CD4-positive, alpha-beta T cell (primary cell): ENCODE data around the gene CPED1. TPM values are rescaled to one million over a fixed set of nuclear protein-coding genes. Genes with fewer than 3 reads are reported as not detected.

Experiments
- ATAC-seq: fragments of 200-7000 bp; cut with Tn5 transposase; one replicate; pipeline ENCODE4 v1.10.0; 2022; ENCODE audit warnings: mild to moderate bottlenecking; ENCODE audit not compliant: poor library complexity
- CTCF ChIA-PET: fragments of 350-600 bp; sonication (Branson Sonifier 250); formaldehyde crosslinking; loops from one replicate; lab custom pipeline; 2021; ENCODE audit warnings: antibody characterized with exemption, inconsistent platforms; lab: Charles Lee
- POLR2A ChIA-PET: fragments of 350-600 bp; sonication (Branson Sonifier 250); formaldehyde crosslinking; loops from one replicate; lab custom pipeline; 2021; ENCODE audit warnings: antibody characterized with exemption, inconsistent platforms; lab: Charles Lee
- DNase-seq, 14 experiments: peaks; one replicate each; pipeline ENCODE4 v3.0.0-alpha.2; 2013 to 2020; ENCODE audit warnings: mixed read lengths in 2 of 14
- H3K27ac ChIP-seq, 2 donors: one replicate each; pipeline versions ENCODE4 v1.5.1 to v1.7.0; 2013; ENCODE audit warnings: low read length in 2 of 2, low read depth in 1 of 2, mild to moderate bottlenecking in 1 of 2
- H3K27me3 ChIP-seq, 2 experiments: 1 replicate in 1 of 2; 2 replicates in 1 of 2; pipeline versions ENCODE4 v1.6.1 to v1.7.0; 2013; ENCODE audit warnings: low read length in 2 of 2, control low read depth in 1 of 2, mild to moderate bottlenecking in 1 of 2, moderate library complexity in 1 of 2; ENCODE audit not compliant: insufficient read depth in 2 of 2, control insufficient read depth in 1 of 2
- H3K36me3 ChIP-seq: one replicate; pipeline ENCODE4 v1.6.1; 2013; ENCODE audit warnings: low read length, control low read depth; ENCODE audit not compliant: insufficient read depth
- H3K4me1 ChIP-seq: one replicate; pipeline ENCODE4 v1.6.1; 2013; ENCODE audit warnings: low read length, control low read depth; ENCODE audit not compliant: insufficient read depth
- H3K4me3 ChIP-seq: one replicate; pipeline ENCODE4 v1.5.1; 2013; ENCODE audit warnings: mild to moderate bottlenecking, low read length, moderate library complexity
- H3K9me3 ChIP-seq, 2 experiments: 1 replicate in 1 of 2; 2 replicates in 1 of 2; pipeline versions ENCODE4 v1.6.1 to v1.7.0; 2013; ENCODE audit warnings: low read length in 2 of 2, mild to moderate bottlenecking in 2 of 2, control low read depth in 1 of 2, moderate library complexity in 1 of 2; ENCODE audit not compliant: control insufficient read depth in 1 of 2, insufficient read depth in 1 of 2
- H3K27ac Mint-ChIP-seq: one replicate; pipeline ENCODE4 v1.8.0; 2020; ENCODE audit warnings: mixed read lengths
- H3K27me3 Mint-ChIP-seq: one replicate; pipeline ENCODE4 v1.8.0; 2021; ENCODE audit warnings: mixed read lengths
- H3K36me3 Mint-ChIP-seq: one replicate; pipeline ENCODE4 v1.8.0; 2021; ENCODE audit warnings: low read depth, mixed read lengths
- H3K4me1 Mint-ChIP-seq: one replicate; pipeline ENCODE4 v1.8.0; 2021; ENCODE audit warnings: low read depth, mixed read lengths
- H3K4me3 Mint-ChIP-seq: one replicate; pipeline ENCODE4 v1.8.0; 2020; ENCODE audit warnings: mild to moderate bottlenecking, mixed read lengths
- H3K9me3 Mint-ChIP-seq: one replicate; pipeline ENCODE4 v1.8.0; 2020; ENCODE audit warnings: mixed read lengths
- intact Hi-C, 2 experiments: fragments of 100-400 bp; cut with DNase I in 1 of 2; cut with micrococcal nuclease in 1 of 2; formaldehyde crosslinking; loops; one replicate each; pipeline versions ENCODE4 v1.15.1 to v1.9.0; 2023 to 2025; cut with DNase I, micrococcal nuclease
- total RNA-seq, 174 experiments: library from RNA in 2 of 174; stranded (reverse) in 2 of 174; gene quantifications; one replicate each; pipeline ENCODE4 v1.2.3 and lab custom pipeline; 2021 to 2026
- TF ChIP-seq, protein P1 (sequence below): fragments of 200-600 bp; IDR thresholded peaks from one replicate; pipeline ENCODE4 v1.8.0; 2022; ENCODE audit warnings: antibody characterized with exemption, mild to moderate bottlenecking

Gene CPED1
- total RNA-seq, 2 experiments from 2014 or later, result 0.08 to 0.19 TPM

DNA sequence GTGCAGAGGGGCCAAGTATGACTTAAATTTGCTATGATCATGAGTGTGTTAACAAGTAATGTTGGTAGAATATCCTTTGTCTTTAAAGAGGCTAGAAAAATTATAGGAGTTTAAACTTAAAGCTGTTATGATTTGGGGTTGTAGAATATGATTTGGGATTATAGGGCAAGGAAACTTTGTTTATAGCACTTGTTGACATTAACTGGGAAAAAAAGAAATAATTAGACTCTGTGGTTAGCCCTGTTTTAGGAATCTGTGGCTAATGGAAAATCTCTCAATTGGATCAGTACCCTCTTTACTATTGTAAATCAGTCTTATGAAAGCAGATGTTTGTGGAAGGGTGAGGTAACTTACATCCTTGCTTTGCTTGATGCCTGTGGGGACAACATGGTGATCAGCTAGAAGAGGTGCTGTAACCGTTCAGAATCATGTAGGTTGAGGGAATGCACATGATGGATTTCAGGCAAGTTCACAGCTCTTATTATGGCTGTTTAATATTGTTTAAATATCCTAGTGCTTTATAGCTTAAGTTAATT lies 26.8 kb upstream of the CPED1 start:
- no peak overlapping the region for H3K4me3 Mint-ChIP-seq
- TF ChIP-seq, protein P1, sequence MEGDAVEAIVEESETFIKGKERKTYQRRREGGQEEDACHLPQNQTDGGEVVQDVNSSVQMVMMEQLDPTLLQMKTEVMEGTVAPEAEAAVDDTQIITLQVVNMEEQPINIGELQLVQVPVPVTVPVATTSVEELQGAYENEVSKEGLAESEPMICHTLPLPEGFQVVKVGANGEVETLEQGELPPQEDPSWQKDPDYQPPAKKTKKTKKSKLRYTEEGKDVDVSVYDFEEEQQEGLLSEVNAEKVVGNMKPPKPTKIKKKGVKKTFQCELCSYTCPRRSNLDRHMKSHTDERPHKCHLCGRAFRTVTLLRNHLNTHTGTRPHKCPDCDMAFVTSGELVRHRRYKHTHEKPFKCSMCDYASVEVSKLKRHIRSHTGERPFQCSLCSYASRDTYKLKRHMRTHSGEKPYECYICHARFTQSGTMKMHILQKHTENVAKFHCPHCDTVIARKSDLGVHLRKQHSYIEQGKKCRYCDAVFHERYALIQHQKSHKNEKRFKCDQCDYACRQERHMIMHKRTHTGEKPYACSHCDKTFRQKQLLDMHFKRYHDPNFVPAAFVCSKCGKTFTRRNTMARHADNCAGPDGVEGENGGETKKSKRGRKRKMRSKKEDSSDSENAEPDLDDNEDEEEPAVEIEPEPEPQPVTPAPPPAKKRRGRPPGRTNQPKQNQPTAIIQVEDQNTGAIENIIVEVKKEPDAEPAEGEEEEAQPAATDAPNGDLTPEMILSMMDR, result no peak
- peaks cover 76% of the 10 kb centered on the region for H3K36me3 Mint-ChIP-seq
- H3K9me3 ChIP-seq, result no peaks in the 10 kb centered on the region
- no peaks in the 10 kb centered on the region for H3K4me1 ChIP-seq
- intact Hi-C loops, result no loop called here
- H3K27ac ChIP-seq, result no peak overlapping the region
- no peak overlapping the region for H3K4me3 ChIP-seq
- peaks cover 22% of the 10 kb centered on the region for H3K4me1 Mint-ChIP-seq
- no peaks in the 10 kb centered on the region for H3K27me3 Mint-ChIP-seq
- no peaks in the 10 kb centered on the region for H3K9me3 Mint-ChIP-seq
- ChIA-PET POLR2A (interaction anchor here (2.6 kb wide), 1 partner anchor 11 kb away, joined by 10 read pairs; the partner anchor contains the start of gene ING3), CTCF (no interaction called here)
- ATAC-seq (no peak), DNase-seq (no peak)
- H3K27me3 ChIP-seq, result no peaks in the 10 kb centered on the region
- no peak overlapping the region for H3K27ac Mint-ChIP-seq
- H3K36me3 ChIP-seq, result peaks cover 39% of the 10 kb centered on the region

DNA sequence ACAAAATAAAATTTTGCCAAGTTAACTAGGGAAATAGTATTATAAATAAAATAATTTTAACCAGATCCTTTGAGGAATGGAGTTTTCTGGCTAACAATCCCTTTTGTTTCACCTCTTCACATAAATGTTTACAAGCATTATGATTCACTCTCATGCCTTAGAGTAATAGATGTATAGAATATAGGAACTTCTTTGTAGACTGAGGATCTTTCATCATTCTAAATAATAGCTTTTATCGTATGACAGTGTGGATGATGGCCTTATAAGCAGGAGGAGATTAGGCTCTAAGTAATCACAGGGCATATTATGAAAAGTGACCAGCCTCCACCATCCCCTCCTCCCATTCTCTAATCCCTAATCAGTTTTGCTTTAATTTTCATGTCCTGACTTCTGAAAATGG lies 24.4 kb upstream of the CPED1 start:
- intact Hi-C loops, result no loop called here
- H3K36me3 Mint-ChIP-seq, result peaks cover 75% of the 10 kb centered on the region
- H3K4me3 ChIP-seq, result no peak overlapping the region
- ChIA-PET CTCF (interaction anchor here (1.0 kb wide), 1 partner anchor 24 kb away, joined by 3 read pairs; no protein-coding TSS in a partner anchor), POLR2A (no interaction called here)
- peaks cover 48% of the 10 kb centered on the region for H3K36me3 ChIP-seq
- no peak overlapping the region for H3K27ac Mint-ChIP-seq
- H3K27me3 ChIP-seq, result no peaks in the 10 kb centered on the region
- H3K27me3 Mint-ChIP-seq, result no peaks in the 10 kb centered on the region
- TF ChIP-seq, protein P1, result no peak
- ATAC-seq (no peak), DNase-seq (no peak)
- H3K9me3 ChIP-seq, result no peaks in the 10 kb centered on the region
- H3K4me1 Mint-ChIP-seq, result peaks cover 22% of the 10 kb centered on the region
- no peak overlapping the region for H3K27ac ChIP-seq
- no peaks in the 10 kb centered on the region for H3K4me1 ChIP-seq
- H3K9me3 Mint-ChIP-seq, result no peaks in the 10 kb centered on the region
- no peak overlapping the region for H3K4me3 Mint-ChIP-seq

DNA sequence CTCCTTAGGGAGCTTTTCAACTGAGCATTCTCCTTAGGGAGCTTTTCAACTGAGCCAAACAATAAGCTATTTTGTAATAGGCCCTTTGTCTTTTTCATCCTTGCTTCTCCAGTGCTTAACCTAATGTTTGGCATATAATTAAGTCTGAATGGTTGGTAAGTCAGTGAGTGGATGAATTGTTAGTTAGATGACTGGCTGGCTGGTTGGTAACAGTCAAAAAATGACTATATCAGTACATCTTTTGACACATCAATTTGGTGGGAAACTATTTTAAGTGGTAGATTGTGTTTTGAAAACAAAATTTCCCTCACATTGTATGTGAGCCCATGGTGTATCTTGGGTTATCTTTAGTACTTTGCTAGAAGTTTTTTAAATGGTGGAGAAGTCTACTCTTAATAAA lies 21.6 kb upstream of the CPED1 start:
- intact Hi-C loops, result no loop called here
- ChIA-PET POLR2A (interaction anchor here (1.5 kb wide), 1 partner anchor 16 kb away, joined by 5 read pairs; the partner anchor contains the start of gene ING3), CTCF (no interaction called here)
- no peak overlapping the region for H3K27ac Mint-ChIP-seq
- TF ChIP-seq, protein P1, result no peak
- Histone ChIP-seq H3K9me3 (no peaks in the 10 kb centered on the region), H3K27ac (no peak overlapping the region), H3K27me3 (no peaks in the 10 kb centered on the region), H3K4me3 (no peak overlapping the region), H3K4me1 (no peaks in the 10 kb centered on the region), H3K36me3 (peaks cover 73% of the 10 kb centered on the region)
- H3K9me3 Mint-ChIP-seq, result no peaks in the 10 kb centered on the region
- no peak for ATAC-seq
- no peak overlapping the region for H3K4me3 Mint-ChIP-seq
- DNase-seq, result no peak
- H3K4me1 Mint-ChIP-seq, result peaks cover 2% of the 10 kb centered on the region
- H3K36me3 Mint-ChIP-seq, result peaks cover 74% of the 10 kb centered on the region
- no peaks in the 10 kb centered on the region for H3K27me3 Mint-ChIP-seq
